HepG2 (cell line): Measurements from ENCODE around the gene RASSF10. TPM values are rescaled to one million over a fixed set of nuclear protein-coding genes. Genes with fewer than 3 reads are reported as not detected.

Experiments
- ATAC-seq: fragments of 200-7000 bp; cut with Tn5 transposase; 3 replicates; pipeline ENCODE4 v1.9.1; 2020; ENCODE audit warnings: mild to moderate bottlenecking, moderate library complexity
- BruUV-seq: library from RNA; stranded (reverse); fragments of 400-500 nt; replicated peaks from 2 replicates; lab custom pipeline; 2021; lab: Mats Ljungman, UMichigan
- CTCF ChIA-PET: fragments of 300-600 bp; formaldehyde crosslinking; extraction: SDS; loops from one replicate; lab custom pipeline; 2021; ENCODE audit warnings: low total read pairs, inconsistent platforms, low intra/inter-chr PET ratio; lab: Yijun Ruan, JAX
- POLR2A ChIA-PET: fragments of 350-600 bp; sonication (Branson Sonifier 250); formaldehyde crosslinking; loops from one replicate; lab custom pipeline; 2020; ENCODE audit warnings: antibody characterized with exemption, inconsistent platforms; lab: Yijun Ruan, JAX
- DNase-seq: peaks from one replicate; pipeline ENCODE4 v3.0.0-alpha.2; 2015; ENCODE audit warnings: low spot score
- FAIRE-seq: peaks from 3 replicates; lab custom pipeline; 2011; peaks lifted over from hg19 to GRCh38; lab: Jason Lieb, UNC
- H2AFZ ChIP-seq: one replicate; pipeline ENCODE4 v1.6.1; 2011; ENCODE audit warnings: low read length, inconsistent platforms
- H3K27ac ChIP-seq: fragments of 300-600 bp; 3 replicates; pipeline ENCODE4 v1.8.0; 2011; ENCODE audit warnings: mixed run types, mild to moderate bottlenecking, mixed read lengths, low read length, inconsistent platforms; ENCODE audit not compliant: insufficient read depth; ENCODE audit errors: extremely low read length
- H3K27me3 ChIP-seq, 2 experiments: fragments of 200-600 bp in 1 of 2; 2 replicates in 1 of 2; 3 replicates in 1 of 2; pipeline versions ENCODE4 v1.6.0 to v1.8.0; 2011; ENCODE audit warnings: low read length in 2 of 2, mild to moderate bottlenecking in 2 of 2, moderate library complexity in 2 of 2, inconsistent platforms in 1 of 2; ENCODE audit not compliant: insufficient read depth in 2 of 2, control insufficient read depth in 1 of 2
- H3K36me3 ChIP-seq, 2 experiments: fragments of 200-600 bp in 1 of 2; replicated peaks in 1 of 2; 2 replicates in 1 of 2; 3 replicates in 1 of 2; pipeline versions ENCODE4 v1.5.1 to v1.8.0; 2011; ENCODE audit warnings: low read length in 2 of 2, inconsistent platforms in 1 of 2; ENCODE audit not compliant: insufficient read depth in 2 of 2, control insufficient read depth in 1 of 2
- H3K4me1 ChIP-seq: 2 replicates; pipeline ENCODE4 v1.5.1; 2012; ENCODE audit warnings: low read length, inconsistent platforms; ENCODE audit not compliant: insufficient read depth
- H3K4me2 ChIP-seq: 2 replicates; pipeline ENCODE4 v1.6.0; 2011; ENCODE audit warnings: low read depth, low read length, inconsistent platforms
- H3K4me3 ChIP-seq, 3 experiments: fragments of 200-600 bp in 1 of 3; sonication (generic), shearing (Covaris generic) in 1 of 3; replicated peaks in 1 of 3; 2 replicates each; pipeline ENCODE4 v1.5.1; 2011 to 2016; ENCODE audit warnings: low read length in 3 of 3, inconsistent platforms in 2 of 3, low read depth in 2 of 3, mild to moderate bottlenecking in 2 of 3, control low read depth in 1 of 3, mixed read lengths in 1 of 3; ENCODE audit not compliant: insufficient read depth in 1 of 3
- H3K79me2 ChIP-seq: one replicate; pipeline ENCODE4 v1.6.1; 2011; ENCODE audit warnings: low read length, inconsistent platforms; ENCODE audit not compliant: insufficient read depth
- H3K9ac ChIP-seq: 2 replicates; pipeline ENCODE4 v1.6.0; 2011; ENCODE audit warnings: mild to moderate bottlenecking, low read depth, low read length, inconsistent platforms; ENCODE audit not compliant: insufficient read depth
- H3K9me3 ChIP-seq: 2 replicates; pipeline ENCODE4 v1.5.1; 2012; ENCODE audit warnings: mild to moderate bottlenecking, low read length
- H4K20me1 ChIP-seq: 2 replicates; pipeline ENCODE4 v1.6.0; 2011; ENCODE audit warnings: inconsistent platforms, mild to moderate bottlenecking, low read length, moderate library complexity; ENCODE audit not compliant: insufficient read depth
- ATF2 ChIP-seq: sonication (generic); formaldehyde crosslinking; IDR thresholded peaks from 2 replicates; pipeline ENCODE4 v1.4.0; 2020; ENCODE audit warnings: missing genetic modification reagents
- ETV5 ChIP-seq: IDR thresholded peaks from 2 replicates; pipeline ENCODE4 v1.6.1; 2018; ENCODE audit warnings: missing biosample characterization, missing genetic modification reagents, inconsistent platforms, borderline replicate concordance
- FOXA3 ChIP-seq: IDR thresholded peaks from 2 replicates; pipeline ENCODE4 v1.6.1; 2016; ENCODE audit warnings: missing genetic modification reagents, missing compliant biosample characterization
- NONO ChIP-seq, 2 experiments: fragments of 450-650 bp in 1 of 2; sonication (generic) in 1 of 2; formaldehyde crosslinking in 1 of 2; IDR thresholded peaks in 1 of 2; conservative IDR thresholded peaks in 1 of 2; 2 replicates each; pipeline versions ENCODE4 v1.6.1 to v1.8.0; 2017 to 2022; ENCODE audit warnings: mild to moderate bottlenecking in 1 of 2, missing genetic modification reagents in 1 of 2, moderate library complexity in 1 of 2
- TFDP2 ChIP-seq: sonication (generic); formaldehyde crosslinking; IDR thresholded peaks from 2 replicates; pipeline ENCODE4 v1.4.0; 2020; ENCODE audit warnings: missing genetic modification reagents
- ZEB1 ChIP-seq: IDR thresholded peaks from 2 replicates; pipeline ENCODE4 v1.6.1; 2012; ENCODE audit warnings: mild to moderate bottlenecking, low read depth, inconsistent platforms; ENCODE audit not compliant: insufficient replicate concordance
- ZNF121 ChIP-seq: sonication (generic); formaldehyde crosslinking; IDR thresholded peaks from 2 replicates; pipeline ENCODE4 v1.5.0; 2020; ENCODE audit warnings: mild to moderate bottlenecking, missing genetic modification reagents
- ZNF274 ChIP-seq: sonication (generic); formaldehyde crosslinking; IDR thresholded peaks from 2 replicates; pipeline ENCODE4 v1.5.1; 2020; ENCODE audit warnings: mild to moderate bottlenecking, missing genetic modification reagents
- ZNF556 ChIP-seq: sonication (generic); formaldehyde crosslinking; IDR thresholded peaks from 2 replicates; pipeline ENCODE4 v1.4.0; 2020; ENCODE audit warnings: mild to moderate bottlenecking, missing genetic modification reagents, borderline replicate concordance
- ZNF598 ChIP-seq: sonication (generic); formaldehyde crosslinking; IDR thresholded peaks from 2 replicates; pipeline ENCODE4 v1.5.1; 2020; ENCODE audit warnings: mild to moderate bottlenecking, missing genetic modification reagents, borderline replicate concordance
- ZNF615 ChIP-seq: sonication (generic); formaldehyde crosslinking; IDR thresholded peaks from 2 replicates; pipeline ENCODE4 v1.5.0; 2020; ENCODE audit warnings: mild to moderate bottlenecking, missing genetic modification reagents, borderline replicate concordance
- ZNF672 ChIP-seq: sonication (generic); formaldehyde crosslinking; IDR thresholded peaks from 2 replicates; pipeline ENCODE4 v1.8.1; 2022; ENCODE audit warnings: missing genetic modification reagents
- WGBS: methylation state at CpG from one replicate; pipeline ENCODE4 v1.1.6; 2017; ENCODE audit warnings: low lambda C conversion rate; 5-methylcytosine and 5-hydroxymethylcytosine counted together
- in situ Hi-C: cut with HindIII; loops from 2 replicates; pipeline ENCODE4 v1.10.0; 2017; ENCODE audit warnings: low pct_unique_long_range_greater_than_20kb; ENCODE audit not compliant: extremely low pct_ligation_motif_present
- intact Hi-C: fragments of 100-400 bp; cut with micrococcal nuclease; formaldehyde crosslinking; loops from one replicate; pipeline ENCODE4 v1.10.0; 2022; ENCODE audit not compliant: unreplicated experiment
- polyA plus RNA-seq, 8 experiments: library from polyadenylated mRNA; depleted of rRNA in 3 of 8; stranded (reverse) in 7 of 8; unstranded in 1 of 8; fragments of >200 nt; fragmentation: Illumina TruSeq in 4 of 8; extraction: Trizol in 4 of 8; gene quantifications; 2 replicates each; pipeline versions ENCODE4 v1.2.1 to v1.2.3, GENCODE V29; 2011 to 2016; ENCODE audit warnings: low read depth in 4 of 8, missing spikeins in 1 of 8, mixed read lengths in 1 of 8; ENCODE audit not compliant: insufficient read depth in 1 of 8
- total RNA-seq, 5 experiments: library from RNA; depleted of rRNA; stranded (reverse); fragments of >200 nt; fragmentation: Illumina TruSeq; extraction: Trizol; gene quantifications; 2 replicates each; pipeline ENCODE4 v1.2.3, GENCODE V29; 2016; ENCODE audit warnings: low read depth in 1 of 5

Gene RASSF10
- total and polyA plus RNA-seq, 2 of the 13 experiments (the other 11 are each of a cell fraction or from before 2014, with no cell fraction given): not detected

- no peak overlapping the region for H3K4me3 ChIP-seq
- ATAC-seq: no peak
- H4K20me1 ChIP-seq: no peaks in the 10 kb centered on the region
- ChIA-PET CTCF (no interaction called here), POLR2A (no interaction called here)
- in situ Hi-C loops: loop anchor here (5.0 to 10.0 kb wide), 3 partner anchors 183 to 376 kb away; no protein-coding TSS in a partner anchor
- H3K9me3 ChIP-seq: no peaks in the 10 kb centered on the region
- no peak overlapping the region for H2AFZ ChIP-seq
- 0 out of 2 replicates have a peak, but pooled peaks cover 8% of the 10 kb centered on the region for H3K4me1 ChIP-seq
- 51% methylated on average over 3 of the region's 6 CpGs for WGBS
- no peak for DNase-seq
- H3K36me3 ChIP-seq: no peaks in the 10 kb centered on the region
- BruUV-seq: no TSS peak
- no peak overlapping the region for H3K4me2 ChIP-seq
- FAIRE-seq: no peak
- no peaks in the 10 kb centered on the region for H3K27me3 ChIP-seq
- no peak for TF ChIP-seq ZNF556 (CRISPR knock-in tag)
- TF ChIP-seq ZEB1: no peak
- no peak for TF ChIP-seq ATF2 (CRISPR knock-in tag)
- no peak for TF ChIP-seq FOXA3
- no peak for TF ChIP-seq ZNF598
- TF ChIP-seq ZNF274 (CRISPR knock-in tag): no peak
- TF ChIP-seq TFDP2 (CRISPR knock-in tag): no peak
- no peak for TF ChIP-seq ZNF121 (CRISPR knock-in tag)
- TF ChIP-seq ZNF672: no peak
- no peak for TF ChIP-seq NONO (IDR thresholded peaks at IDR 0.05)
- TF ChIP-seq NONO (CRISPR knock-in tag; conservative IDR thresholded peaks at IDR 0.05): no peak
- TF ChIP-seq ETV5 (CRISPR knock-in tag): no peak
- no peak for TF ChIP-seq ZNF615 (CRISPR knock-in tag)
- H3K79me2 ChIP-seq: no peaks in the 10 kb centered on the region
- H3K27ac ChIP-seq: no peak overlapping the region
- intact Hi-C loops: no loop called here
- H3K9ac ChIP-seq: no peak overlapping the region
These were observed 40.3 kb upstream of the RASSF10 start for GRCh38 chr11:12968826-12969225.
